ENCODE results near the gene MAP3K7CL. TPM values are rescaled to one million over a fixed set of nuclear protein-coding genes. Genes with fewer than 3 reads are reported as not detected.

MAP3K7CL gene
- 12.8 to 99.2 TPM (median 93.1 TPM) in 3 replicates for total RNA-seq
- long read RNA-seq, transcript MAP3K7CL-213 (4 exons, 835 nt): minor isoform, 29 of 153 reads
- long read RNA-seq, transcript MAP3K7CL-206 (5 exons, 1,904 nt): major isoform, 84 of 153 reads
- long read RNA-seq, transcript MAP3K7CL-205 (6 exons, 749 nt): minor isoform, 11 of 153 reads
- long read RNA-seq, partial matches to known transcripts: 1 of 153 reads
- long read RNA-seq, other reads (novel, unspliced or antisense): 28 of 153 reads

GRCh38 chr21:29130270-29130969, at the start of gene MAP3K7CL:
Gene MAP3K7CL, plus strand, starts transcription at chr21:29130644. Its CDS starts 2,701 bp downstream, at chr21:29133345.
- Mint-ChIP-seq H3K9me3 (ENCODE audit: low read depth) (peaks cover 16% of the 10 kb centered on the region), H3K27ac (ENCODE audit: unreplicated experiment) (peak within 1 kb of the TSS; percentile 98), H3K36me3 (ENCODE audit: low read depth) (peaks cover 6% of the 10 kb centered on the region), H3K4me1 (ENCODE audit: low read depth) (peaks cover 65% of the 10 kb centered on the region), H3K27me3 (ENCODE audit: low read depth) (no peaks in the 10 kb centered on the region), H3K4me3 (ENCODE audit: unreplicated experiment) (peak within 1 kb of the TSS; percentile 67)
- TF ChIP-seq, protein P1, sequence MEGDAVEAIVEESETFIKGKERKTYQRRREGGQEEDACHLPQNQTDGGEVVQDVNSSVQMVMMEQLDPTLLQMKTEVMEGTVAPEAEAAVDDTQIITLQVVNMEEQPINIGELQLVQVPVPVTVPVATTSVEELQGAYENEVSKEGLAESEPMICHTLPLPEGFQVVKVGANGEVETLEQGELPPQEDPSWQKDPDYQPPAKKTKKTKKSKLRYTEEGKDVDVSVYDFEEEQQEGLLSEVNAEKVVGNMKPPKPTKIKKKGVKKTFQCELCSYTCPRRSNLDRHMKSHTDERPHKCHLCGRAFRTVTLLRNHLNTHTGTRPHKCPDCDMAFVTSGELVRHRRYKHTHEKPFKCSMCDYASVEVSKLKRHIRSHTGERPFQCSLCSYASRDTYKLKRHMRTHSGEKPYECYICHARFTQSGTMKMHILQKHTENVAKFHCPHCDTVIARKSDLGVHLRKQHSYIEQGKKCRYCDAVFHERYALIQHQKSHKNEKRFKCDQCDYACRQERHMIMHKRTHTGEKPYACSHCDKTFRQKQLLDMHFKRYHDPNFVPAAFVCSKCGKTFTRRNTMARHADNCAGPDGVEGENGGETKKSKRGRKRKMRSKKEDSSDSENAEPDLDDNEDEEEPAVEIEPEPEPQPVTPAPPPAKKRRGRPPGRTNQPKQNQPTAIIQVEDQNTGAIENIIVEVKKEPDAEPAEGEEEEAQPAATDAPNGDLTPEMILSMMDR (IDR thresholded peaks at IDR 0.05): no peak
- no peak for DNase-seq (ENCODE audit: low spot score)

GRCh38 chr21:29082046-29082815, 48.2 kb upstream of the MAP3K7CL start:
- H3K4me3 Mint-ChIP-seq (ENCODE audit: unreplicated experiment): no peak overlapping the region
- H3K9me3 Mint-ChIP-seq (ENCODE audit: low read depth): no peaks in the 10 kb centered on the region
- DNase-seq (ENCODE audit: low spot score): no peak
- TF ChIP-seq, protein P1 (IDR thresholded peaks at IDR 0.05): no peak
- H3K27ac Mint-ChIP-seq (ENCODE audit: unreplicated experiment): no peak overlapping the region
- H3K4me1 Mint-ChIP-seq (ENCODE audit: low read depth): peaks cover 7% of the 10 kb centered on the region
- no peaks in the 10 kb centered on the region for H3K27me3 Mint-ChIP-seq (ENCODE audit: low read depth)
- no peaks in the 10 kb centered on the region for H3K36me3 Mint-ChIP-seq (ENCODE audit: low read depth)

DNA sequence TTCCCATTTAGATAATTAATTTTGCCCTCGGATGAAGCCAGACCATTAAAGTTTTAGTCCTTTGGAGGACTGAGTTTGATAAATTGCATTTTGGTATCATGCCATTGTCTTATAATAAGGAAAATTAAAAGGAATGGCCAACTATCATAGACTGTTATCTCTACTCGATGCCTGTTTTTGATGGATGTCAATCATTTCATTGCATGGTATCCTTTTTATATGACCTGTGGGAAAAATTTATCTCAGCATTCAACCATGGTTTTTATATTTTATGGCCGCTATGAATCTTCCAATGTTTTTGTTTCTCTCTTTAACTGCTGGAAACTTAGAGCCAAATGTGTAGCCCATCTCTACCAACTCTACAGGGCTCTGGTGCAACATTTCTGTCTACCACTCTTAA, 47.1 kb upstream of the MAP3K7CL start:
- no peak overlapping the region for H3K4me3 Mint-ChIP-seq (ENCODE audit: unreplicated experiment)
- TF ChIP-seq, protein P1 (IDR thresholded peaks at IDR 0.05): no peak
- no peak overlapping the region for H3K27ac Mint-ChIP-seq (ENCODE audit: unreplicated experiment)
- H3K27me3 Mint-ChIP-seq (ENCODE audit: low read depth): no peaks in the 10 kb centered on the region
- no peaks in the 10 kb centered on the region for H3K36me3 Mint-ChIP-seq (ENCODE audit: low read depth)
- peaks cover 7% of the 10 kb centered on the region for H3K4me1 Mint-ChIP-seq (ENCODE audit: low read depth)
- H3K9me3 Mint-ChIP-seq (ENCODE audit: low read depth): no peaks in the 10 kb centered on the region
- DNase-seq (ENCODE audit: low spot score): no peak

GRCh38 chr21:29084372-29084771, 46.1 kb upstream of the MAP3K7CL start:
- Mint-ChIP-seq H3K36me3 (ENCODE audit: low read depth) (no peaks in the 10 kb centered on the region), H3K4me3 (ENCODE audit: unreplicated experiment) (no peak overlapping the region), H3K9me3 (ENCODE audit: low read depth) (no peaks in the 10 kb centered on the region), H3K27ac (ENCODE audit: unreplicated experiment) (no peak overlapping the region), H3K4me1 (ENCODE audit: low read depth) (peaks cover 7% of the 10 kb centered on the region), H3K27me3 (ENCODE audit: low read depth) (no peaks in the 10 kb centered on the region)
- no peak for DNase-seq (ENCODE audit: low spot score)
- TF ChIP-seq, protein P1 (IDR thresholded peaks at IDR 0.05): no peak

- no peak for DNase-seq (ENCODE audit: low spot score)
- no peaks in the 10 kb centered on the region for H3K9me3 Mint-ChIP-seq (ENCODE audit: low read depth)
- H3K36me3 Mint-ChIP-seq (ENCODE audit: low read depth): no peaks in the 10 kb centered on the region
- H3K27ac Mint-ChIP-seq (ENCODE audit: unreplicated experiment): no peak overlapping the region
- TF ChIP-seq, protein P1 (IDR thresholded peaks at IDR 0.05): no peak
- H3K4me3 Mint-ChIP-seq (ENCODE audit: unreplicated experiment): no peak overlapping the region
- peaks cover 14% of the 10 kb centered on the region for H3K4me1 Mint-ChIP-seq (ENCODE audit: low read depth)
- H3K27me3 Mint-ChIP-seq (ENCODE audit: low read depth): no peaks in the 10 kb centered on the region
Measured at GRCh38 chr21:29085106-29085752, 45.2 kb upstream of the MAP3K7CL start.

All from chondrocyte (in vitro differentiated cells).